ENCODE data around the gene MRTFA. TPM values are rescaled to one million over a fixed set of nuclear protein-coding genes. Genes with fewer than 3 reads are reported as not detected.

Gene MRTFA
- total and polyA plus RNA-seq, 3 donors from 2014 or later = 59.5 to 162 (median 158) TPM

- DNase-seq = no peak
- Histone ChIP-seq H3K4me3 (no peak overlapping the region), H3K27ac (no peak overlapping the region), H3K36me3 (ENCODE audit: low read depth, missing control alignments) (no peaks in the 10 kb centered on the region), H3K27me3 (no peaks in the 10 kb centered on the region), H3K4me1 (peaks cover 13% of the 10 kb centered on the region), H3K9me3 (no peaks in the 10 kb centered on the region)
- 88 to 90% methylated on average over 2 of the region's 2 CpGs for WGBS, 2 donors
- no peak for TF ChIP-seq POLR2A (IDR thresholded peaks at IDR 0.05)
- no peak for TF ChIP-seq CTCF (IDR thresholded peaks at IDR 0.05)
- intact Hi-C loops (cut with DNase I; ENCODE audit: low total_unique reads) = no loop called here
Measured at GRCh38 chr22:40486962-40487602, 149.4 kb downstream of the MRTFA start.

- no peak overlapping the region for H3K27ac ChIP-seq
- DNase-seq = no peak
- WGBS, 2 donors = 55 to 65% methylated on average over 12 of the region's 12 CpGs
- no peak overlapping the region for H3K4me3 ChIP-seq
- TF ChIP-seq CTCF (IDR thresholded peaks at IDR 0.05) = no peak
- intact Hi-C loops (cut with DNase I; ENCODE audit: low total_unique reads) = no loop called here
- H3K27me3 ChIP-seq = no peaks in the 10 kb centered on the region
- H3K4me1 ChIP-seq = peaks cover 3% of the 10 kb centered on the region
- no peaks in the 10 kb centered on the region for H3K9me3 ChIP-seq
- no peaks in the 10 kb centered on the region for H3K36me3 ChIP-seq (ENCODE audit: low read depth, missing control alignments)
Measured at GRCh38 chr22:40485813-40486667, 150.5 kb downstream of the MRTFA start.

GRCh38 chr22:40484906-40485669 is 151.4 kb downstream of the MRTFA start:
- Histone ChIP-seq H3K9me3 (no peaks in the 10 kb centered on the region), H3K36me3 (ENCODE audit: low read depth, missing control alignments) (no peaks in the 10 kb centered on the region), H3K27me3 (no peaks in the 10 kb centered on the region), H3K4me3 (no peak overlapping the region), H3K27ac (no peak overlapping the region), H3K4me1 (no peaks in the 10 kb centered on the region)
- TF ChIP-seq CTCF (IDR thresholded peaks at IDR 0.05) (no peak), POLR2A (IDR thresholded peaks at IDR 0.05) (no peak)
- intact Hi-C loops (cut with DNase I; ENCODE audit: low total_unique reads) = no loop called here
- DNase-seq = no peak
- 73 to 77% methylated on average over 7 of the region's 7 CpGs for WGBS, 2 donors

- Histone ChIP-seq H3K9me3 (no peaks in the 10 kb centered on the region), H3K27ac (no peak overlapping the region), H3K36me3 (ENCODE audit: low read depth, missing control alignments) (no peaks in the 10 kb centered on the region), H3K27me3 (no peaks in the 10 kb centered on the region), H3K4me3 (no peak overlapping the region), H3K4me1 (peaks cover 9% of the 10 kb centered on the region)
- intact Hi-C loops (cut with DNase I; ENCODE audit: low total_unique reads) = no loop called here
- 92 to 95% methylated on average over 5 of the region's 5 CpGs for WGBS, 2 donors
- TF ChIP-seq CTCF (IDR thresholded peaks at IDR 0.05) (no peak), POLR2A (IDR thresholded peaks at IDR 0.05) (no peak)
- no peak for DNase-seq
Measured at GRCh38 chr22:40482886-40483285, 153.6 kb downstream of the MRTFA start.
